OCI-LY1 (cell line): ENCODE results near the gene DUSP22.

Experiments
- CTCF ChIP-seq: fragments of 200-600 bp; sonication (generic), shearing (Covaris generic); IDR thresholded peaks from 2 replicates; pipeline ENCODE4 v1.5.1; 2017; ENCODE audit warnings: mild to moderate bottlenecking, antibody characterized with exemption, low read length, moderate library complexity, mixed read lengths
- EZH2 ChIP-seq: fragments of 200-600 bp; sonication (generic), shearing (Covaris generic); IDR thresholded peaks from 2 replicates; pipeline ENCODE4 v1.8.0; 2017; ENCODE audit warnings: borderline replicate concordance, mixed run types, mild to moderate bottlenecking, antibody characterized with exemption, low read length, moderate library complexity, mixed read lengths

- no peak for TF ChIP-seq CTCF
- TF ChIP-seq EZH2: no peak
Observed at GRCh38 chr6:257774-258173, 34.5 kb upstream of the DUSP22 start.
